Uterus (tissue), 4 donors: ENCODE measurements around the gene STIMATE. TPM values are rescaled to one million over a fixed set of nuclear protein-coding genes. Genes with fewer than 3 reads are reported as not detected.

Source experiments
- DNase-seq, 2 donors: peaks; one replicate each; pipeline ENCODE4 v3.0.0-alpha.2; 2019 to 2020
- H3K27ac ChIP-seq, 2 donors: fragments of 200-600 bp; sonication (generic); 1 replicate in 1 of 2; 2 replicates in 1 of 2; pipeline ENCODE4 v1.5.1; 2016 to 2018
- H3K27me3 ChIP-seq, 2 donors: fragments of 200-600 bp; sonication (generic); one replicate each; pipeline ENCODE4 v1.5.1; 2018 to 2019; ENCODE audit warnings: control low read depth in 1 of 2
- H3K36me3 ChIP-seq, 2 donors: fragments of 200-600 bp; sonication (generic); one replicate each; pipeline ENCODE4 v1.5.1; 2019; ENCODE audit warnings: control low read depth in 1 of 2
- H3K4me1 ChIP-seq, 2 donors: fragments of 200-600 bp; sonication (generic); one replicate each; pipeline ENCODE4 v1.5.1; 2018 to 2019; ENCODE audit warnings: control low read depth in 1 of 2
- H3K4me3 ChIP-seq, 2 donors: fragments of 200-600 bp; sonication (generic); 1 replicate in 1 of 2; 2 replicates in 1 of 2; pipeline ENCODE4 v1.5.1; 2018 to 2019; ENCODE audit warnings: mild to moderate bottlenecking in 1 of 2
- H3K9me3 ChIP-seq, 2 donors: fragments of 200-600 bp; sonication (generic); one replicate each; pipeline ENCODE4 v1.5.1; 2019; ENCODE audit warnings: control low read depth in 1 of 2
- CTCF ChIP-seq, 4 experiments: fragments of 200-600 bp in 2 of 4; fragments of 450-650 bp in 2 of 4; sonication (generic) in 2 of 4; IDR thresholded peaks; one replicate each; pipeline ENCODE4 v1.5.1; 2016 to 2019; ENCODE audit warnings: antibody characterized with exemption in 4 of 4, mild to moderate bottlenecking in 2 of 4, moderate library complexity in 1 of 4
- POLR2A ChIP-seq, 2 donors: fragments of 450-650 bp; IDR thresholded peaks; one replicate each; pipeline ENCODE4 v1.6.1; 2016; ENCODE audit warnings: antibody characterized with exemption in 2 of 2, mild to moderate bottlenecking in 1 of 2, moderate library complexity in 1 of 2
- intact Hi-C: fragments of 100-400 bp; cut with DNase I; formaldehyde crosslinking; loops from one replicate; pipeline ENCODE4 v1.15.1; 2023; ENCODE audit warnings: low total_unique reads
- total RNA-seq, 4 donors: library from RNA; depleted of rRNA in 3 of 4; stranded (reverse); fragments of >200 nt in 3 of 4; gene quantifications; one replicate each; pipeline versions ENCODE4 v1.1.0 to v1.2.4, GENCODE V29; 2014 to 2023
- donor health status: DM: yes; HTN: yes; CAD: no.

Gene STIMATE
- total RNA-seq, 4 donors from 2014 or later: 6.7 to 24.1 (median 21.5) TPM

DNA sequence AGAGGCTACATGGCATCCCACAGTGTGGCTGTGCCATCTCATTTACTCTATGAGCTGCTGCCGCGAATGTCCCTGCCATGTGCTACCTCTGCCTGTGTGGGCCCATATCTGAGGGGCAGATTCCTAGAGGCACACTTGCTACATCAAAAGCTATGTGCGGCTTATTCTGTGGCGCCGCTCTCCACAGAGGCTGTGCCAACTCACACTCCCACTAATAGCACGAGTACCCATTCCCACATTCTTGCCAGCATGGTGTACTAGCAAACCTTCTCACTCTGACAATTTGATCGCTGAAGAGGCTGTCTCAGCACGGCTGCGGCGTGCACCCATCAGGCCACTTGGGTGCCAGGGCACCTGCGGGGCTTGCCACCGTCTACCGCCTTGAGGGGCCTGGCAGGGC, 31.4 kb downstream of the STIMATE start:
- TF ChIP-seq POLR2A (IDR thresholded peaks at IDR 0.05) (no peak), CTCF (IDR thresholded peaks at IDR 0.05) (no peak)
- Histone ChIP-seq H3K27me3 (no peaks in the 10 kb centered on the region), H3K4me1 (no peaks in the 10 kb centered on the region), H3K9me3 (no peaks in the 10 kb centered on the region), H3K27ac (no peak overlapping the region), H3K4me3 (no peak overlapping the region), H3K36me3 (no peaks in the 10 kb centered on the region)
- no peak for DNase-seq
- intact Hi-C loops: no loop called here

GRCh38 chr3:52860424-52860768, 37.0 kb downstream of the STIMATE start:
- intact Hi-C loops: no loop called here
- Histone ChIP-seq H3K27me3 (no peaks in the 10 kb centered on the region), H3K4me1 (no peaks in the 10 kb centered on the region), H3K27ac (no peak overlapping the region), H3K9me3 (no peaks in the 10 kb centered on the region), H3K4me3 (no peak overlapping the region), H3K36me3 (no peaks in the 10 kb centered on the region)
- DNase-seq: no peak
- TF ChIP-seq CTCF (IDR thresholded peaks at IDR 0.05) (no peak), POLR2A (IDR thresholded peaks at IDR 0.05) (no peak)

DNA sequence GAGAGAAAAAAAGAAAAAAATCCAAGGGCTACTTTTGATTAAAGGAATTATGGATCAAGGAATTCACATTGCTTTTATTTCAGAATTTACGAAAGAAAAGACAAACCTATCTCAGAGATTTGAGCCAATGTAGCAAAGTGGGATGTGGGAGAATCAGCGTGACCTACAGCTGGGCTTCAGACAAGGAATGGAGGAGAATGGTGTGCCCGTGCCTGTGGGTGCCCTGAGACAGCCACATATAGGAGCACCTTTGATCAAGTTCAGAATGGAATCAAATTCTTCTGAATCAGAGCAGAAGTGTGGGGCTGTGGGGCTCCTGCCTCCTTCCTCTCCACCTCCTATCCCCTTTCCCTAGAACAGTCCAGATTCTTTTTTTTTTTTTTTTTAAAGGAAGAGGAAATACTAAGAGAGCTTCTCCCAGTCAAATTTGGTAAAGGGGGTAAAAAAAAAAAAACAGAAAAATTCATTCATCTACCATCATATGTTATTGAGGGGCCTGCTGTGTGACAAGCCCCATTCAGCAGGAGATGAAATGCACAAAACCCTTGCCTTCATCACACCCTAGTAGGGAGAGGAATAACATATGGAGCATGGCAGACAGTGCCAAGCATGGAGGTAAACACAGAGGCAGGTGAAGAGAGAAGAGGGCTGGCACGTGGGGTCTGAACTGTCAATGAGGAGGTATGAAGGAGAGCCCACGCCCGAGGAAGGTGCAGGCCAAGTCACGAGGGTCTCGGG, 37.5 kb downstream of the STIMATE start:
- Histone ChIP-seq H3K9me3 (no peaks in the 10 kb centered on the region), H3K27me3 (no peaks in the 10 kb centered on the region), H3K4me3 (no peak overlapping the region), H3K36me3 (no peaks in the 10 kb centered on the region), H3K4me1 (no peaks in the 10 kb centered on the region), H3K27ac (no peak overlapping the region)
- TF ChIP-seq POLR2A (IDR thresholded peaks at IDR 0.05) (no peak), CTCF (IDR thresholded peaks at IDR 0.05) (no peak)
- no peak for DNase-seq
- intact Hi-C loops: no loop called here

GRCh38 chr3:52857864-52858263, 39.5 kb downstream of the STIMATE start:
- intact Hi-C loops: no loop called here
- H3K9me3 ChIP-seq: no peaks in the 10 kb centered on the region
- no peaks in the 10 kb centered on the region for H3K36me3 ChIP-seq
- TF ChIP-seq CTCF (IDR thresholded peaks at IDR 0.05) (no peak), POLR2A (IDR thresholded peaks at IDR 0.05) (no peak)
- DNase-seq: no peak
- no peak overlapping the region for H3K4me3 ChIP-seq
- H3K27ac ChIP-seq: no peak overlapping the region
- H3K27me3 ChIP-seq: no peaks in the 10 kb centered on the region
- no peaks in the 10 kb centered on the region for H3K4me1 ChIP-seq

DNA sequence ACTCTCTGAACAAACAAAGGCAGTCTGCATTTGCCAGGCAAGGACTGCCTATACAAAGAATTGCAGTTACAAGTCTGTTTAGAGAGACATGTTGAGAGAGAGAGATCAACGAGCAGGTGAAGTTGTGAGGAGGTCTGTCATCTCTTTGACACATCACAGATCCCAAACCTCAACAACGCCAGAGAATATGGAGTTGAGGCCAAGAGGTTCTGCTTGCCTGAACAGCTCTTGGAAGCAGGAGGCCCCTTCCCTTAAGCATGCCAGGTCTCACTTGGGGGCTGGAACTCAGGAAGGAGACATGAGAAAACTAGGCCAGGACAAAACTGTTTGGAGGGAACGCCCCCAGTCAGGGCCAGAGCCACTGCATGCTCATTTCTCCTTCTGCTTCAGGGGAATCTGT, 40.2 kb downstream of the STIMATE start:
- H3K9me3 ChIP-seq: no peaks in the 10 kb centered on the region
- TF ChIP-seq POLR2A (IDR thresholded peaks at IDR 0.05) (no peak), CTCF (IDR thresholded peaks at IDR 0.05) (no peak)
- no peak overlapping the region for H3K4me3 ChIP-seq
- no peak overlapping the region for H3K27ac ChIP-seq
- H3K27me3 ChIP-seq: no peaks in the 10 kb centered on the region
- no peaks in the 10 kb centered on the region for H3K36me3 ChIP-seq
- H3K4me1 ChIP-seq: no peaks in the 10 kb centered on the region
- DNase-seq: no peak
- intact Hi-C loops: no loop called here
